HepG2 (cell line): Measurements from ENCODE around the gene MESD. TPM values are rescaled to one million over a fixed set of nuclear protein-coding genes. Genes with fewer than 3 reads are reported as not detected.

Experiments
- BHLHE40 ChIP-seq: IDR thresholded peaks from 2 replicates; pipeline ENCODE4 v1.6.1; 2011; ENCODE audit warnings: low read length, improper control_type of control experiment
- GABPA ChIP-seq, 2 experiments: IDR thresholded peaks; 2 replicates each; pipeline ENCODE4 v1.6.1; 2011 to 2016; ENCODE audit warnings: low read depth in 2 of 2, low read length in 1 of 2, missing biosample characterization in 1 of 2, missing genetic modification characterization in 1 of 2
- GZF1 ChIP-seq: sonication (generic); formaldehyde crosslinking; IDR thresholded peaks from 2 replicates; pipeline ENCODE4 v1.5.1; 2020; ENCODE audit warnings: mild to moderate bottlenecking, missing genetic modification reagents
- HNRNPK ChIP-seq: fragments of 200-400 bp; formaldehyde crosslinking; IDR thresholded peaks from 2 replicates; pipeline ENCODE4 v1.6.1; 2018; ENCODE audit warnings: low read length, low read depth, moderate library complexity, mild to moderate bottlenecking; ENCODE audit not compliant: poor library complexity, severe bottlenecking
- NRL ChIP-seq: sonication (generic); formaldehyde crosslinking; IDR thresholded peaks from 2 replicates; pipeline ENCODE4 v1.5.0; 2020; ENCODE audit warnings: missing genetic modification reagents, mild to moderate bottlenecking, moderate library complexity, borderline replicate concordance
- YEATS4 ChIP-seq: sonication (generic); formaldehyde crosslinking; IDR thresholded peaks from 2 replicates; pipeline ENCODE4 v1.4.0; 2020; ENCODE audit warnings: missing genetic modification reagents, borderline replicate concordance
- ZMYM4 ChIP-seq: sonication (generic); formaldehyde crosslinking; IDR thresholded peaks from 2 replicates; pipeline ENCODE4 v1.8.1; 2023; ENCODE audit warnings: mild to moderate bottlenecking, missing genetic modification reagents
- ZNF235 ChIP-seq: sonication (generic); formaldehyde crosslinking; IDR thresholded peaks from 2 replicates; pipeline ENCODE4 v1.8.1; 2023; ENCODE audit warnings: mild to moderate bottlenecking, missing genetic modification reagents, borderline replicate concordance
- ZNF343 ChIP-seq: sonication (generic); formaldehyde crosslinking; IDR thresholded peaks from 2 replicates; pipeline ENCODE4 v1.4.0; 2020; ENCODE audit warnings: mild to moderate bottlenecking, missing genetic modification reagents
- ZNF382 ChIP-seq: sonication (generic); formaldehyde crosslinking; IDR thresholded peaks from 2 replicates; pipeline ENCODE4 v1.5.0; 2020; ENCODE audit warnings: missing genetic modification reagents, mild to moderate bottlenecking, borderline replicate concordance
- ZNF501 ChIP-seq: sonication (generic); formaldehyde crosslinking; IDR thresholded peaks from 2 replicates; pipeline ENCODE4 v1.5.1; 2020; ENCODE audit warnings: mild to moderate bottlenecking, moderate library complexity, missing genetic modification reagents
- polyA plus RNA-seq, 8 experiments: library from polyadenylated mRNA; depleted of rRNA in 3 of 8; stranded (reverse) in 7 of 8; unstranded in 1 of 8; fragments of >200 nt; fragmentation: Illumina TruSeq in 4 of 8; extraction: Trizol in 4 of 8; gene quantifications; 2 replicates each; pipeline versions ENCODE4 v1.2.1 to v1.2.3, GENCODE V29; 2011 to 2016; ENCODE audit warnings: low read depth in 4 of 8, missing spikeins in 1 of 8, mixed read lengths in 1 of 8; ENCODE audit not compliant: insufficient read depth in 1 of 8
- total RNA-seq, 5 experiments: library from RNA; depleted of rRNA; stranded (reverse); fragments of >200 nt; fragmentation: Illumina TruSeq; extraction: Trizol; gene quantifications; 2 replicates each; pipeline ENCODE4 v1.2.3, GENCODE V29; 2016; ENCODE audit warnings: low read depth in 1 of 5
- TF ChIP-seq, protein P1 (sequence below): IDR thresholded peaks from 2 replicates; pipeline ENCODE4 v1.6.1; 2016; ENCODE audit warnings: missing compliant biosample characterization, missing genetic modification reagents, borderline replicate concordance
- TF ChIP-seq, protein P2 (sequence below): IDR thresholded peaks from 2 replicates; pipeline ENCODE4 v1.6.1; 2016; ENCODE audit warnings: missing compliant biosample characterization, missing genetic modification reagents, borderline replicate concordance
- TF ChIP-seq, protein P3 (sequence below): IDR thresholded peaks from 2 replicates; pipeline ENCODE4 v1.6.1; 2016; ENCODE audit warnings: low read depth
- TF ChIP-seq, protein P4 (sequence below): sonication (generic); formaldehyde crosslinking; IDR thresholded peaks from 2 replicates; pipeline ENCODE4; 2020; ENCODE audit warnings: missing genetic modification reagents, mild to moderate bottlenecking, borderline replicate concordance
- TF ChIP-seq, protein P5 (sequence below): sonication (generic); formaldehyde crosslinking; IDR thresholded peaks from 2 replicates; pipeline ENCODE4 v1.5.1; 2020; ENCODE audit warnings: missing genetic modification reagents, mild to moderate bottlenecking, borderline replicate concordance
- TF ChIP-seq, protein P6 (sequence below): IDR thresholded peaks from 2 replicates; pipeline ENCODE4 v1.6.1; 2018; ENCODE audit warnings: missing genetic modification reagents

Gene MESD
- total and polyA plus RNA-seq, 2 of the 13 experiments (the other 11 are each of a cell fraction or from before 2014, with no cell fraction given) = 18.0 to 46.2 TPM

DNA sequence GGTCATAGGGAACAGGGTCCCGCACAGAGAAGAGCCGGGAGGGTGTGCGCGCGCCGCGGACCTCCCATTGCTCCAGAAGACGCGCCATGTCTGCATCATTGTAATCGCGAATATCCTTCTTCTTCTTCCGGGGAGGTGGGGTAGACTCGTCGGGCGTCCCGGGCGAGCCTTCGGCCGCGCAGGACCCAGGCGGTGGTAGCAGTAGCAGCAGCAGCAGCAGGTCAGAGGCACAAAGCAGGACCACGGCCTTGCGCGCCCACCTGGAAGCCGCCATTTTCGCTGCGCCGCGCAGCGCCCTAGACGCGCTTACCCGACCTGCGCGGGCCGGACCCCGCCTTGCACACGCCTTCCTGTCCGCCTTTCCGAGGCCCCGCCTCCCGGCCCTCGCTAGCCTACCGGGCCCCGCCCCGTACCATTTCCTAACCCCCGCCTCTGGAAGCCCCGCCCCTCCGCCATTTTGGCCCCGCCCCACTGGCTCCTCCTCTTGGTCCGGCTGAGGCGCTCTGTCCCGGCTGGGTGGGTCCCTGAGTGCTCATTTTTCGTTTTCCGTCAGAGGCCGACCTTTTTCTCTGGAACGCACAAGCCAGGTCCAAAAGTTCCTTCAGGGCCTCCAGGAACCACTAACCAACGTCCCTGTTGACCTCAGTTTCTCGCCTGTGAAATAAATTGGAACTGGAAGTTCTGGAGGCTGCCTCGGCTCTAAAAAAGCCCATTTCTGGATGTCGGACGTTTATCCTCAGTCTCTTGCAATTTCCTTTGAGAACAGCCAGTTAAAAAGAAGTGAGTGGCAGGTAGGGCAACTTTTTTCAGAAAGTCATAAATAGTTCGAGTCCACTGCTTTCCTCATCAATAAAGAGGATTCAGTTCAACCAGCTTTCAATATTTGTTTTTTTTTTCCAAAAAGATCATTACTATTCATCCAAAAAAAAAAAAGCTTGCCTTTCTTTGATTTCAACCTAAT is at the start of gene MESD (continued):
- TF ChIP-seq ZNF382 (no peak), YEATS4 (CRISPR knock-in tag) (peak; percentile 79), ZNF235 (CRISPR knock-in tag) (no peak), ZNF501 (CRISPR knock-in tag) (peak; percentile 54; the same call in 1 of the 2 replicates), GABPA (IDR thresholded peaks at IDR 0.05; ENCODE audit: low read depth, low read length) (peak; percentile 34; the same call in 1 of the 2 replicates), GABPA (CRISPR knock-in tag; IDR thresholded peaks at IDR 0.05; ENCODE audit: low read depth) (peak; percentile 55), NRL (CRISPR knock-in tag) (no peak), GZF1 (CRISPR knock-in tag) (no peak), ZNF343 (CRISPR knock-in tag) (peak; percentile 77; the same call in 1 of the 2 replicates), HNRNPK (peak; percentile 37), BHLHE40 (no peak), ZMYM4 (CRISPR knock-in tag) (peak; percentile 68; the same call in 1 of the 2 replicates)
- TF ChIP-seq, protein P1, sequence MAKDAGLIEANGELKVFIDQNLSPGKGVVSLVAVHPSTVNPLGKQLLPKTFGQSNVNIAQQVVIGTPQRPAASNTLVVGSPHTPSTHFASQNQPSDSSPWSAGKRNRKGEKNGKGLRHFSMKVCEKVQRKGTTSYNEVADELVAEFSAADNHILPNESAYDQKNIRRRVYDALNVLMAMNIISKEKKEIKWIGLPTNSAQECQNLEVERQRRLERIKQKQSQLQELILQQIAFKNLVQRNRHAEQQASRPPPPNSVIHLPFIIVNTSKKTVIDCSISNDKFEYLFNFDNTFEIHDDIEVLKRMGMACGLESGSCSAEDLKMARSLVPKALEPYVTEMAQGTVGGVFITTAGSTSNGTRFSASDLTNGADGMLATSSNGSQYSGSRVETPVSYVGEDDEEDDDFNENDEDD (CRISPR knock-in tag) = peak; percentile 80; the same call in 1 of the 2 replicates
- TF ChIP-seq, protein P2, sequence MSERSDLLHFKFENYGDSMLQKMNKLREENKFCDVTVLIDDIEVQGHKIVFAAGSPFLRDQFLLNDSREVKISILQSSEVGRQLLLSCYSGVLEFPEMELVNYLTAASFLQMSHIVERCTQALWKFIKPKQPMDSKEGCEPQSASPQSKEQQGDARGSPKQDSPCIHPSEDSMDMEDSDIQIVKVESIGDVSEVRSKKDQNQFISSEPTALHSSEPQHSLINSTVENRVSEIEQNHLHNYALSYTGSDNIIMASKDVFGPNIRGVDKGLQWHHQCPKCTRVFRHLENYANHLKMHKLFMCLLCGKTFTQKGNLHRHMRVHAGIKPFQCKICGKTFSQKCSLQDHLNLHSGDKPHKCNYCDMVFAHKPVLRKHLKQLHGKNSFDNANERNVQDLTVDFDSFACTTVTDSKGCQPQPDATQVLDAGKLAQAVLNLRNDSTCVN (CRISPR knock-in tag) = peak; percentile 53
- TF ChIP-seq, protein P3, sequence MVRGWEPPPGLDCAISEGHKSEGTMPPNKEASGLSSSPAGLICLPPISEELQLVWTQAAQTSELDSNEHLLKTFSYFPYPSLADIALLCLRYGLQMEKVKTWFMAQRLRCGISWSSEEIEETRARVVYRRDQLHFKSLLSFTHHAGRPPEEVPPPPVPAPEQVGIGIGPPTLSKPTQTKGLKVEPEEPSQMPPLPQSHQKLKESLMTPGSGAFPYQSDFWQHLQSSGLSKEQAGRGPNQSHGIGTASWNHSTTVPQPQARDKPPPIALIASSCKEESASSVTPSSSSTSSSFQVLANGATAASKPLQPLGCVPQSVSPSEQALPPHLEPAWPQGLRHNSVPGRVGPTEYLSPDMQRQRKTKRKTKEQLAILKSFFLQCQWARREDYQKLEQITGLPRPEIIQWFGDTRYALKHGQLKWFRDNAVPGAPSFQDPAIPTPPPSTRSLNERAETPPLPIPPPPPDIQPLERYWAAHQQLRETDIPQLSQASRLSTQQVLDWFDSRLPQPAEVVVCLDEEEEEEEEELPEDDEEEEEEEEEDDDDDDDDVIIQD (CRISPR knock-in tag) = no peak
- TF ChIP-seq, protein P4, sequence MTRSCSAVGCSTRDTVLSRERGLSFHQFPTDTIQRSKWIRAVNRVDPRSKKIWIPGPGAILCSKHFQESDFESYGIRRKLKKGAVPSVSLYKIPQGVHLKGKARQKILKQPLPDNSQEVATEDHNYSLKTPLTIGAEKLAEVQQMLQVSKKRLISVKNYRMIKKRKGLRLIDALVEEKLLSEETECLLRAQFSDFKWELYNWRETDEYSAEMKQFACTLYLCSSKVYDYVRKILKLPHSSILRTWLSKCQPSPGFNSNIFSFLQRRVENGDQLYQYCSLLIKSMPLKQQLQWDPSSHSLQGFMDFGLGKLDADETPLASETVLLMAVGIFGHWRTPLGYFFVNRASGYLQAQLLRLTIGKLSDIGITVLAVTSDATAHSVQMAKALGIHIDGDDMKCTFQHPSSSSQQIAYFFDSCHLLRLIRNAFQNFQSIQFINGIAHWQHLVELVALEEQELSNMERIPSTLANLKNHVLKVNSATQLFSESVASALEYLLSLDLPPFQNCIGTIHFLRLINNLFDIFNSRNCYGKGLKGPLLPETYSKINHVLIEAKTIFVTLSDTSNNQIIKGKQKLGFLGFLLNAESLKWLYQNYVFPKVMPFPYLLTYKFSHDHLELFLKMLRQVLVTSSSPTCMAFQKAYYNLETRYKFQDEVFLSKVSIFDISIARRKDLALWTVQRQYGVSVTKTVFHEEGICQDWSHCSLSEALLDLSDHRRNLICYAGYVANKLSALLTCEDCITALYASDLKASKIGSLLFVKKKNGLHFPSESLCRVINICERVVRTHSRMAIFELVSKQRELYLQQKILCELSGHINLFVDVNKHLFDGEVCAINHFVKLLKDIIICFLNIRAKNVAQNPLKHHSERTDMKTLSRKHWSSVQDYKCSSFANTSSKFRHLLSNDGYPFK (CRISPR knock-in tag) = peak; percentile 82; the same call in 1 of the 2 replicates
- TF ChIP-seq, protein P5, sequence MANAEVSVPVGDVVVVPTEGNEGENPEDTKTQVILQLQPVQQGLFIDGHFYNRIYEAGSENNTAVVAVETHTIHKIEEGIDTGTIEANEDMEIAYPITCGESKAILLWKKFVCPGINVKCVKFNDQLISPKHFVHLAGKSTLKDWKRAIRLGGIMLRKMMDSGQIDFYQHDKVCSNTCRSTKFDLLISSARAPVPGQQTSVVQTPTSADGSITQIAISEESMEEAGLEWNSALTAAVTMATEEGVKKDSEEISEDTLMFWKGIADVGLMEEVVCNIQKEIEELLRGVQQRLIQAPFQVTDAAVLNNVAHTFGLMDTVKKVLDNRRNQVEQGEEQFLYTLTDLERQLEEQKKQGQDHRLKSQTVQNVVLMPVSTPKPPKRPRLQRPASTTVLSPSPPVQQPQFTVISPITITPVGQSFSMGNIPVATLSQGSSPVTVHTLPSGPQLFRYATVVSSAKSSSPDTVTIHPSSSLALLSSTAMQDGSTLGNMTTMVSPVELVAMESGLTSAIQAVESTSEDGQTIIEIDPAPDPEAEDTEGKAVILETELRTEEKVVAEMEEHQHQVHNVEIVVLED = peak; percentile 67
- TF ChIP-seq, protein P6, sequence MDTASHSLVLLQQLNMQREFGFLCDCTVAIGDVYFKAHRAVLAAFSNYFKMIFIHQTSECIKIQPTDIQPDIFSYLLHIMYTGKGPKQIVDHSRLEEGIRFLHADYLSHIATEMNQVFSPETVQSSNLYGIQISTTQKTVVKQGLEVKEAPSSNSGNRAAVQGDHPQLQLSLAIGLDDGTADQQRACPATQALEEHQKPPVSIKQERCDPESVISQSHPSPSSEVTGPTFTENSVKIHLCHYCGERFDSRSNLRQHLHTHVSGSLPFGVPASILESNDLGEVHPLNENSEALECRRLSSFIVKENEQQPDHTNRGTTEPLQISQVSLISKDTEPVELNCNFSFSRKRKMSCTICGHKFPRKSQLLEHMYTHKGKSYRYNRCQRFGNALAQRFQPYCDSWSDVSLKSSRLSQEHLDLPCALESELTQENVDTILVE (CRISPR knock-in tag) = no peak
